BLaER1 treated with 17β-estradiol and CSF1 and Interleukin-3, amounts not matched to agents 10 nM and 100 nM (cell line): Measurements from ENCODE around the gene SSBP2.

ENCODE experiments used
- H3K27ac ChIP-seq, 11 experiments: shearing (Covaris generic); formaldehyde crosslinking; 2 replicates each; pipeline ENCODE4 v1.8.1; 2022
- H3K27me3 ChIP-seq, 11 experiments: shearing (Covaris generic); formaldehyde crosslinking; 2 replicates each; pipeline ENCODE4 v1.8.1; 2022
- H3K36me3 ChIP-seq, 11 experiments: shearing (Covaris generic); formaldehyde crosslinking; 2 replicates each; pipeline ENCODE4 v1.8.1; 2022
- H3K4me1 ChIP-seq, 10 experiments: shearing (Covaris generic); formaldehyde crosslinking; 2 replicates each; pipeline ENCODE4 v1.8.1; 2022
- H3K4me2 ChIP-seq, 11 experiments: shearing (Covaris generic); formaldehyde crosslinking; 2 replicates each; pipeline ENCODE4 v1.8.1; 2022
- H3K4me3 ChIP-seq, 10 experiments: shearing (Covaris generic); formaldehyde crosslinking; 2 replicates each; pipeline ENCODE4 v1.8.1; 2022
- H3K9ac ChIP-seq, 11 experiments: shearing (Covaris generic); formaldehyde crosslinking; 2 replicates each; pipeline ENCODE4 v1.8.1; 2022
- H3K9me3 ChIP-seq, 11 experiments: shearing (Covaris generic); formaldehyde crosslinking; replicated peaks in 1 of 11; 2 replicates each; pipeline ENCODE4 v1.8.1; 2022
- H4K20me1 ChIP-seq, 11 experiments: shearing (Covaris generic); formaldehyde crosslinking; 2 replicates each; pipeline ENCODE4 v1.8.1; 2022
- Cebpa-rat ChIP-seq, 11 experiments: shearing (Covaris generic); IDR thresholded peaks; 2 replicates each; pipeline ENCODE4 v1.8.1; 2022

SSBP2 gene

GRCh38 chr5:81371354-81371876 is 379.5 kb downstream of the SSBP2 start:
- Histone ChIP-seq H4K20me1 (no peaks in the 10 kb centered on the region), H3K4me1 (peaks cover 0 to 10% (median 0%) of the 10 kb centered on the region in 10 experiments; a peak in 3 of 20 replicates), H3K9ac (no peak overlapping the region), H3K4me3 (no peak overlapping the region), H3K36me3 (no peaks in the 10 kb centered on the region), H3K27me3 (no peaks in the 10 kb centered on the region), H3K9me3 (0 out of 22 replicates have a peak, but pooled peaks cover 0 to 4% (median 0%) of the 10 kb centered on the region in 11 experiments), H3K4me2 (no peak overlapping the region), H3K27ac (no peak overlapping the region)
- TF ChIP-seq Cebpa-rat (IDR thresholded peaks at IDR 0.05), result no peak

- H3K4me2 ChIP-seq, result no peak overlapping the region
- H3K4me3 ChIP-seq, result no peak overlapping the region
- H3K36me3 ChIP-seq, result no peaks in the 10 kb centered on the region
- no peaks in the 10 kb centered on the region for H4K20me1 ChIP-seq
- peaks cover 0 to 10% (median 0%) of the 10 kb centered on the region in 10 experiments; a peak in 3 of 20 replicates for H3K4me1 ChIP-seq
- 0 out of 22 replicates have a peak, but pooled peaks cover 0 to 4% (median 0%) of the 10 kb centered on the region in 11 experiments for H3K9me3 ChIP-seq
- H3K9ac ChIP-seq, result no peak overlapping the region
- no peak for TF ChIP-seq Cebpa-rat (IDR thresholded peaks at IDR 0.05)
- no peaks in the 10 kb centered on the region for H3K27me3 ChIP-seq
- H3K27ac ChIP-seq, result no peak overlapping the region
These were observed 380.0 kb downstream of the SSBP2 start for GRCh38 chr5:81370912-81371311.

- H3K4me3 ChIP-seq, result no peak overlapping the region
- no peak overlapping the region for H3K4me2 ChIP-seq
- no peak overlapping the region for H3K27ac ChIP-seq
- H3K27me3 ChIP-seq, result no peaks in the 10 kb centered on the region
- no peak overlapping the region for H3K9ac ChIP-seq
- no peaks in the 10 kb centered on the region for H4K20me1 ChIP-seq
- no peak for TF ChIP-seq Cebpa-rat (IDR thresholded peaks at IDR 0.05)
- no peaks in the 10 kb centered on the region for H3K36me3 ChIP-seq
- H3K4me1 ChIP-seq, result peaks cover 0 to 14% (median 0%) of the 10 kb centered on the region in 10 experiments; a peak in 3 of 20 replicates
- no peaks in the 10 kb centered on the region for H3K9me3 ChIP-seq
These were observed 385.4 kb downstream of the SSBP2 start for GRCh38 chr5:81365541-81365940.

- Histone ChIP-seq H4K20me1 (no peaks in the 10 kb centered on the region), H3K4me1 (peaks cover 0 to 10% (median 5%) of the 10 kb centered on the region in 10 experiments; a peak in 8 of 20 replicates), H3K27me3 (no peaks in the 10 kb centered on the region), H3K4me2 (peak overlapping the region in 2 of 11 experiments; percentile 17 to 44; a peak in 2 of 22 replicates), H3K9me3 (no peaks in the 10 kb centered on the region), H3K27ac (no peak overlapping the region), H3K4me3 (no peak overlapping the region), H3K36me3 (no peaks in the 10 kb centered on the region), H3K9ac (no peak overlapping the region)
- TF ChIP-seq Cebpa-rat (IDR thresholded peaks at IDR 0.05), result no peak
These were observed 387.6 kb downstream of the SSBP2 start for GRCh38 chr5:81363093-81363871.
